Activated T-cell treated with anti-CD3 and anti-CD28 coated beads, Interleukin-2, amount 50 U/mL, for 1 hour (primary cell): ENCODE measurements around the gene NKX3-2.

Experiments used
- DNase-seq: peaks from one replicate; pipeline ENCODE4 v3.0.0-alpha.2; 2020

The NKX3-2 gene

GRCh38 chr4:13530823-13531624 lies 13.3 kb downstream of the NKX3-2 start:
- DNase-seq = no peak

GRCh38 chr4:13529128-13529919 lies 15.0 kb downstream of the NKX3-2 start:
- peak; percentile 12 for DNase-seq

- no peak for DNase-seq
Observed at GRCh38 chr4:13528821-13529127, 15.5 kb downstream of the NKX3-2 start.

GRCh38 chr4:13527981-13528820 lies 16.1 kb downstream of the NKX3-2 start:
- DNase-seq = peak; percentile 16

- DNase-seq = peak; percentile 16
Observed at GRCh38 chr4:13527192-13527980, 16.9 kb downstream of the NKX3-2 start.

GRCh38 chr4:13526658-13527057 lies 17.6 kb downstream of the NKX3-2 start:
- no peak for DNase-seq

- no peak for DNase-seq
Observed at GRCh38 chr4:13525606-13526281, 18.6 kb downstream of the NKX3-2 start.

GRCh38 chr4:13524504-13525243 lies 19.6 kb downstream of the NKX3-2 start:
- peak; percentile 10 for DNase-seq

- no peak for DNase-seq
Observed at GRCh38 chr4:13523591-13524503, 20.5 kb downstream of the NKX3-2 start.

- no peak for DNase-seq
Observed at GRCh38 chr4:13523105-13523477, 21.2 kb downstream of the NKX3-2 start.

GRCh38 chr4:13522282-13523104 lies 21.8 kb downstream of the NKX3-2 start:
- no peak for DNase-seq

- no peak for DNase-seq
Observed at GRCh38 chr4:13521047-13521446, 23.3 kb downstream of the NKX3-2 start.

- DNase-seq = no peak
Observed at GRCh38 chr4:13516315-13516860, 27.9 kb downstream of the NKX3-2 start.

- no peak for DNase-seq
Observed at GRCh38 chr4:13515268-13515667, 29.0 kb downstream of the NKX3-2 start.

GRCh38 chr4:13514722-13515121 lies 29.6 kb downstream of the NKX3-2 start:
- DNase-seq = no peak

- no peak for DNase-seq
Observed at GRCh38 chr4:13511101-13511500, 33.2 kb downstream of the NKX3-2 start.

GRCh38 chr4:13509442-13509841 lies 34.9 kb downstream of the NKX3-2 start:
- no peak for DNase-seq

- no peak for DNase-seq
Observed at GRCh38 chr4:13504374-13504773, 39.9 kb downstream of the NKX3-2 start.

- no peak for DNase-seq
Observed at GRCh38 chr4:13498469-13498868, 45.8 kb downstream of the NKX3-2 start.
